ENCODE results near the gene HOXA10. TPM values are rescaled to one million over a fixed set of nuclear protein-coding genes. Genes with fewer than 3 reads are reported as not detected.

Gene HOXA10
- total RNA-seq, 1 donor from 2014 or later, result 4.9 TPM

GRCh38 chr7:27194686-27195379, 20.7 kb upstream of the HOXA10 start:
- no peak for DNase-seq (ENCODE audit: extremely low spot score, unreplicated experiment)

GRCh38 chr7:27194002-27194352, 19.9 kb upstream of the HOXA10 start:
- TF ChIP-seq CTCF (conservative IDR thresholded peaks at IDR 0.05), result no peak
- no peak overlapping the region for H3K27ac Mint-ChIP-seq
- H3K9me3 Mint-ChIP-seq, result no peaks in the 10 kb centered on the region
- H3K4me1 Mint-ChIP-seq (ENCODE audit: unreplicated experiment), result no peaks in the 10 kb centered on the region
- DNase-seq (ENCODE audit: extremely low spot score, unreplicated experiment), result no peak
- no peaks in the 10 kb centered on the region for H3K36me3 Mint-ChIP-seq
- peaks cover 98% of the 10 kb centered on the region for H3K27me3 Mint-ChIP-seq
- peak overlapping the region; percentile 59 for H3K4me3 Mint-ChIP-seq

More at GRCh38 chr7:27194686-27195379, 20.7 kb upstream of the HOXA10 start:
- Mint-ChIP-seq H3K9me3 (no peaks in the 10 kb centered on the region), H3K36me3 (no peaks in the 10 kb centered on the region), H3K4me1 (ENCODE audit: unreplicated experiment) (no peaks in the 10 kb centered on the region), H3K27ac (no peak overlapping the region), H3K4me3 (no peak overlapping the region), H3K27me3 (peaks cover 95% of the 10 kb centered on the region)
- no peak for TF ChIP-seq CTCF (conservative IDR thresholded peaks at IDR 0.05)

- H3K27me3 Mint-ChIP-seq, result peaks cover 98% of the 10 kb centered on the region
- peak overlapping the region; percentile 59 for H3K4me3 Mint-ChIP-seq
- peaks cover 3% of the 10 kb centered on the region for H3K4me1 Mint-ChIP-seq (ENCODE audit: unreplicated experiment)
- H3K9me3 Mint-ChIP-seq, result no peaks in the 10 kb centered on the region
- no peaks in the 10 kb centered on the region for H3K36me3 Mint-ChIP-seq
- H3K27ac Mint-ChIP-seq, result no peak overlapping the region
- DNase-seq (ENCODE audit: extremely low spot score, unreplicated experiment), result peak; percentile 51
- TF ChIP-seq CTCF (conservative IDR thresholded peaks at IDR 0.05), result no peak
Observed at GRCh38 chr7:27193335-27194001, 19.3 kb upstream of the HOXA10 start.

- Mint-ChIP-seq H3K36me3 (no peaks in the 10 kb centered on the region), H3K27me3 (peaks cover 98% of the 10 kb centered on the region), H3K4me1 (ENCODE audit: unreplicated experiment) (peaks cover 7% of the 10 kb centered on the region), H3K27ac (no peak overlapping the region), H3K9me3 (no peaks in the 10 kb centered on the region), H3K4me3 (peak overlapping the region; percentile 66)
- no peak for TF ChIP-seq CTCF (conservative IDR thresholded peaks at IDR 0.05)
- DNase-seq (ENCODE audit: extremely low spot score, unreplicated experiment), result peak; percentile 70
Observed at GRCh38 chr7:27192546-27193334, 18.6 kb upstream of the HOXA10 start.

GRCh38 chr7:27191833-27192545, 17.9 kb upstream of the HOXA10 start:
- no peak for TF ChIP-seq CTCF (conservative IDR thresholded peaks at IDR 0.05)
- H3K27ac Mint-ChIP-seq, result no peak overlapping the region
- H3K36me3 Mint-ChIP-seq, result no peaks in the 10 kb centered on the region
- DNase-seq (ENCODE audit: extremely low spot score, unreplicated experiment), result no peak
- peaks cover 98% of the 10 kb centered on the region for H3K27me3 Mint-ChIP-seq
- peak overlapping the region; percentile 36 for H3K4me3 Mint-ChIP-seq
- H3K4me1 Mint-ChIP-seq (ENCODE audit: unreplicated experiment), result peaks cover 7% of the 10 kb centered on the region
- H3K9me3 Mint-ChIP-seq, result no peaks in the 10 kb centered on the region

All from type B pancreatic cell (in vitro differentiated cells).